Measurements from ENCODE around the gene NUBP2.

DNA sequence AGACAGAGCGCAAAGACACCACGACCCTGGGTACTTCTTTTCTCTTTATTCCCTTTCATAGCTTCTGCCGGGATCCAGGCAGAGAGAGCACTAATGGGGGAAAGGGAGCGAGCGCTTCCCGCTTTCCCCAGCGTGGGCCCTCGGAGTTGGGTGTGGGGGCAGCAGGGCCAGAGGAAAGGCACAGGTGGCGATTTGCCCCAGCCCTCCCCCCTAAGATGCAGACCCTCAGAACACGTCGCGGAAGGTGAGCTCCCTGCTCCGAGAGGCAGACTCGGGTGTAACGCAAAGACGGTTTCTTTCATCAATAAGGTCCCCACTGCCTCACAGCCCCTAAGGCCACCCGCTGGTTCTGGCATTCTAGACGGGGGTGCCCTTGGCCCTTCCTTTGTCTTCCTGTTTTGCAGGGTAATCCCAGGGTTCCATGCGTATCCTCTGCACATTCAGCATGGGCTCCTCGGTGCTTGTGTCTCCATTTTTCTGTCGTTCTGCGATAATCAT lies 10.8 kb upstream of the NUBP2 start:
- no peak for TF ChIP-seq POLR2A (IDR thresholded peaks at IDR 0.05)
- TF ChIP-seq, protein P1, sequence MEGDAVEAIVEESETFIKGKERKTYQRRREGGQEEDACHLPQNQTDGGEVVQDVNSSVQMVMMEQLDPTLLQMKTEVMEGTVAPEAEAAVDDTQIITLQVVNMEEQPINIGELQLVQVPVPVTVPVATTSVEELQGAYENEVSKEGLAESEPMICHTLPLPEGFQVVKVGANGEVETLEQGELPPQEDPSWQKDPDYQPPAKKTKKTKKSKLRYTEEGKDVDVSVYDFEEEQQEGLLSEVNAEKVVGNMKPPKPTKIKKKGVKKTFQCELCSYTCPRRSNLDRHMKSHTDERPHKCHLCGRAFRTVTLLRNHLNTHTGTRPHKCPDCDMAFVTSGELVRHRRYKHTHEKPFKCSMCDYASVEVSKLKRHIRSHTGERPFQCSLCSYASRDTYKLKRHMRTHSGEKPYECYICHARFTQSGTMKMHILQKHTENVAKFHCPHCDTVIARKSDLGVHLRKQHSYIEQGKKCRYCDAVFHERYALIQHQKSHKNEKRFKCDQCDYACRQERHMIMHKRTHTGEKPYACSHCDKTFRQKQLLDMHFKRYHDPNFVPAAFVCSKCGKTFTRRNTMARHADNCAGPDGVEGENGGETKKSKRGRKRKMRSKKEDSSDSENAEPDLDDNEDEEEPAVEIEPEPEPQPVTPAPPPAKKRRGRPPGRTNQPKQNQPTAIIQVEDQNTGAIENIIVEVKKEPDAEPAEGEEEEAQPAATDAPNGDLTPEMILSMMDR (IDR thresholded peaks at IDR 0.05), result no peak
